ENCODE data around the gene SAE1. TPM values are rescaled to one million over a fixed set of nuclear protein-coding genes. Genes with fewer than 3 reads are reported as not detected.

Gene SAE1
- total and polyA plus RNA-seq, 2 experiments from 2014 or later: 115 to 236 TPM

DNA sequence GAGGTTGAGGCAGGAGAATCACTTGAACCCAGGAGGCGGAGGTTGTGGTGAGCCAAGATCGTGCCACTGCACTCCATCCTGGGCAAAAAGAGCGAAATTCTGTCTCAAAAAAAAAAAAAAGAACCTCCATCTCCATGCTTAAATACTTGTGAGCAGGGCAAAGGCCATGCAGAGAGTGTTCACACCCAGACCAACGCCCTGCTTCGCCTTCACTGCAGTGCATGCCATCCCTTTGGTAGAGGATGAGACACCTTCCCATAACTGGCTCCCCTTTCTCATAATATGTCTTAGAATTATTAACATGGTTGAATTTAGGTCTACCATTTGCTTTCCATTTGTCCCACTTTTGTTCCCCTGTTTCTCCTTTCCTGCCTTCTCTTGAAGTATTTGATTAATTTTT lies 84.9 kb downstream of the SAE1 start (continued):
- TF ChIP-seq, protein P1, sequence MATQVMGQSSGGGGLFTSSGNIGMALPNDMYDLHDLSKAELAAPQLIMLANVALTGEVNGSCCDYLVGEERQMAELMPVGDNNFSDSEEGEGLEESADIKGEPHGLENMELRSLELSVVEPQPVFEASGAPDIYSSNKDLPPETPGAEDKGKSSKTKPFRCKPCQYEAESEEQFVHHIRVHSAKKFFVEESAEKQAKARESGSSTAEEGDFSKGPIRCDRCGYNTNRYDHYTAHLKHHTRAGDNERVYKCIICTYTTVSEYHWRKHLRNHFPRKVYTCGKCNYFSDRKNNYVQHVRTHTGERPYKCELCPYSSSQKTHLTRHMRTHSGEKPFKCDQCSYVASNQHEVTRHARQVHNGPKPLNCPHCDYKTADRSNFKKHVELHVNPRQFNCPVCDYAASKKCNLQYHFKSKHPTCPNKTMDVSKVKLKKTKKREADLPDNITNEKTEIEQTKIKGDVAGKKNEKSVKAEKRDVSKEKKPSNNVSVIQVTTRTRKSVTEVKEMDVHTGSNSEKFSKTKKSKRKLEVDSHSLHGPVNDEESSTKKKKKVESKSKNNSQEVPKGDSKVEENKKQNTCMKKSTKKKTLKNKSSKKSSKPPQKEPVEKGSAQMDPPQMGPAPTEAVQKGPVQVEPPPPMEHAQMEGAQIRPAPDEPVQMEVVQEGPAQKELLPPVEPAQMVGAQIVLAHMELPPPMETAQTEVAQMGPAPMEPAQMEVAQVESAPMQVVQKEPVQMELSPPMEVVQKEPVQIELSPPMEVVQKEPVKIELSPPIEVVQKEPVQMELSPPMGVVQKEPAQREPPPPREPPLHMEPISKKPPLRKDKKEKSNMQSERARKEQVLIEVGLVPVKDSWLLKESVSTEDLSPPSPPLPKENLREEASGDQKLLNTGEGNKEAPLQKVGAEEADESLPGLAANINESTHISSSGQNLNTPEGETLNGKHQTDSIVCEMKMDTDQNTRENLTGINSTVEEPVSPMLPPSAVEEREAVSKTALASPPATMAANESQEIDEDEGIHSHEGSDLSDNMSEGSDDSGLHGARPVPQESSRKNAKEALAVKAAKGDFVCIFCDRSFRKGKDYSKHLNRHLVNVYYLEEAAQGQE (IDR thresholded peaks at IDR 0.05; ENCODE audit: unreplicated experiment): no peak
- TF ChIP-seq NANOG (IDR thresholded peaks at IDR 0.05; ENCODE audit: borderline replicate concordance) (no peak), STAT1 (IDR thresholded peaks at IDR 0.05; ENCODE audit: unreplicated experiment) (no peak), JUNB (IDR thresholded peaks at IDR 0.05; ENCODE audit: unreplicated experiment) (no peak), EZH2 (IDR thresholded peaks at IDR 0.05; ENCODE audit: low read depth, unreplicated experiment) (no peak), ZNF114 (CRISPR knock-in tag; IDR thresholded peaks at IDR 0.05) (no peak)

DNA sequence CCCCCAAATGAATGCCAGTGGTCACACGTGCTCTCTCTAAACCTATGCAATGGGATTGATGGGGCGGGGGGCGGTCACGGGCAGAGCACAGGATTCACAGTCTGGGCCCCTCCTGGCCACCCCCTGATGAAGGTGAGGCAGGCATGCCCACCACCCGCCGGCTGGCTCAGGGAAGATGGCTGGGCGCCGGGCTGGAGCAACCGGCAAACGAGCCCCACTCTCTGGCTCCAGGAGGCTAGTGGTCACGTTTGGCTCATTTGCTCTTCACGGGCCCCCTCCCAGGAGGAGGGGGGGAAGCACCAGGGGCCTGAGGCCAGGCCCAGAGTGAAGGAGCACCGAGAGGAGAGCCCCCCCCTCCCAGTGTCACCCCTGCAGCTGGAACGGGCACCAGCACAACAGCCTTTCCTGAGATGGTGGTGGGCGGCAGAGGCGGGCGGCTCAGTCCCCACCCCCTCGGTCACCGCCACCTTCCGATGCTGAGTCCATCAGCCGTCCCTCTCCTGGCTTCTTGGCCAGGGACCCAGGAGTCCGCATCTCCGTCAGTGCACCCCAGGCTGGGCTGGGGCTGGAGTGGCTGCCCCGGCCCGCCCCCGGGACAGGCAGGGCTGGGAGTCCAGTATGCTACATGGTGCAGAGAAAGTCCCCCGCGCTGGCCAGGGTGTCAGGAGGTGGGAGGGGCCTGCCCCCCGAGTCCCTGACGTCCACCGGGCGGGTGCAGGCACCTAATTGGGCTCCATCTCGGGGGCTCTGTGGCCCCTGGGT lies 90.6 kb downstream of the SAE1 start:
- H3K9me3 Mint-ChIP-seq: peaks cover 2% of the 10 kb centered on the region; the same call in 1 of the 3 replicates
- peaks cover 12% of the 10 kb centered on the region for H3F3A ChIP-seq (replicated peaks; ENCODE audit: low read depth)
- no peak overlapping the region for H2AFZ ChIP-seq
- H3K79me2 ChIP-seq (replicated peaks; ENCODE audit: insufficient read depth): peaks cover 17% of the 10 kb centered on the region
- H3K4me3 ChIP-seq: no peak overlapping the region
- no peak overlapping the region for H3K27ac Mint-ChIP-seq
- peaks cover 39% of the 10 kb centered on the region for H3K36me3 Mint-ChIP-seq (ENCODE audit: low read depth)
- DNase-seq (ENCODE audit: low spot score): no peak
- no peaks in the 10 kb centered on the region; the same call in 1 of the 2 replicates for H3K36me3 ChIP-seq (ENCODE audit: insufficient read depth)
- no peaks in the 10 kb centered on the region for H4K20me1 ChIP-seq (replicated peaks; ENCODE audit: insufficient read depth)
- ATAC-seq: no peak
- H3K27ac ChIP-seq (ENCODE audit: low read depth): no peak overlapping the region; the same call in 1 of the 2 replicates
- H3K4me2 ChIP-seq: no peak overlapping the region
- peaks cover 12% of the 10 kb centered on the region for H3K4me1 ChIP-seq (ENCODE audit: insufficient read depth)
- peaks cover 12% of the 10 kb centered on the region for H3K27me3 Mint-ChIP-seq (ENCODE audit: insufficient read depth, low read depth, poor library complexity)
- H3K9me2 ChIP-seq (ENCODE audit: insufficient read depth): no peaks in the 10 kb centered on the region
- TF ChIP-seq, protein P2, sequence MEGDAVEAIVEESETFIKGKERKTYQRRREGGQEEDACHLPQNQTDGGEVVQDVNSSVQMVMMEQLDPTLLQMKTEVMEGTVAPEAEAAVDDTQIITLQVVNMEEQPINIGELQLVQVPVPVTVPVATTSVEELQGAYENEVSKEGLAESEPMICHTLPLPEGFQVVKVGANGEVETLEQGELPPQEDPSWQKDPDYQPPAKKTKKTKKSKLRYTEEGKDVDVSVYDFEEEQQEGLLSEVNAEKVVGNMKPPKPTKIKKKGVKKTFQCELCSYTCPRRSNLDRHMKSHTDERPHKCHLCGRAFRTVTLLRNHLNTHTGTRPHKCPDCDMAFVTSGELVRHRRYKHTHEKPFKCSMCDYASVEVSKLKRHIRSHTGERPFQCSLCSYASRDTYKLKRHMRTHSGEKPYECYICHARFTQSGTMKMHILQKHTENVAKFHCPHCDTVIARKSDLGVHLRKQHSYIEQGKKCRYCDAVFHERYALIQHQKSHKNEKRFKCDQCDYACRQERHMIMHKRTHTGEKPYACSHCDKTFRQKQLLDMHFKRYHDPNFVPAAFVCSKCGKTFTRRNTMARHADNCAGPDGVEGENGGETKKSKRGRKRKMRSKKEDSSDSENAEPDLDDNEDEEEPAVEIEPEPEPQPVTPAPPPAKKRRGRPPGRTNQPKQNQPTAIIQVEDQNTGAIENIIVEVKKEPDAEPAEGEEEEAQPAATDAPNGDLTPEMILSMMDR (conservative IDR thresholded peaks at IDR 0.05; ENCODE audit: low read depth in 2 of 2): no peak
- TF ChIP-seq JUNB (IDR thresholded peaks at IDR 0.05; ENCODE audit: unreplicated experiment) (no peak), CREB1 (CRISPR knock-in tag; IDR thresholded peaks at IDR 0.05; ENCODE audit: low read depth) (no peak), NANOG (IDR thresholded peaks at IDR 0.05; ENCODE audit: borderline replicate concordance) (no peak), EZH2phosphoT487 (IDR thresholded peaks at IDR 0.05; ENCODE audit: unreplicated experiment) (no peak), ZNF114 (CRISPR knock-in tag; IDR thresholded peaks at IDR 0.05) (no peak), POLR2AphosphoS5 (IDR thresholded peaks at IDR 0.05; ENCODE audit: low read depth) (no peak)
- TF ChIP-seq, protein P3, sequence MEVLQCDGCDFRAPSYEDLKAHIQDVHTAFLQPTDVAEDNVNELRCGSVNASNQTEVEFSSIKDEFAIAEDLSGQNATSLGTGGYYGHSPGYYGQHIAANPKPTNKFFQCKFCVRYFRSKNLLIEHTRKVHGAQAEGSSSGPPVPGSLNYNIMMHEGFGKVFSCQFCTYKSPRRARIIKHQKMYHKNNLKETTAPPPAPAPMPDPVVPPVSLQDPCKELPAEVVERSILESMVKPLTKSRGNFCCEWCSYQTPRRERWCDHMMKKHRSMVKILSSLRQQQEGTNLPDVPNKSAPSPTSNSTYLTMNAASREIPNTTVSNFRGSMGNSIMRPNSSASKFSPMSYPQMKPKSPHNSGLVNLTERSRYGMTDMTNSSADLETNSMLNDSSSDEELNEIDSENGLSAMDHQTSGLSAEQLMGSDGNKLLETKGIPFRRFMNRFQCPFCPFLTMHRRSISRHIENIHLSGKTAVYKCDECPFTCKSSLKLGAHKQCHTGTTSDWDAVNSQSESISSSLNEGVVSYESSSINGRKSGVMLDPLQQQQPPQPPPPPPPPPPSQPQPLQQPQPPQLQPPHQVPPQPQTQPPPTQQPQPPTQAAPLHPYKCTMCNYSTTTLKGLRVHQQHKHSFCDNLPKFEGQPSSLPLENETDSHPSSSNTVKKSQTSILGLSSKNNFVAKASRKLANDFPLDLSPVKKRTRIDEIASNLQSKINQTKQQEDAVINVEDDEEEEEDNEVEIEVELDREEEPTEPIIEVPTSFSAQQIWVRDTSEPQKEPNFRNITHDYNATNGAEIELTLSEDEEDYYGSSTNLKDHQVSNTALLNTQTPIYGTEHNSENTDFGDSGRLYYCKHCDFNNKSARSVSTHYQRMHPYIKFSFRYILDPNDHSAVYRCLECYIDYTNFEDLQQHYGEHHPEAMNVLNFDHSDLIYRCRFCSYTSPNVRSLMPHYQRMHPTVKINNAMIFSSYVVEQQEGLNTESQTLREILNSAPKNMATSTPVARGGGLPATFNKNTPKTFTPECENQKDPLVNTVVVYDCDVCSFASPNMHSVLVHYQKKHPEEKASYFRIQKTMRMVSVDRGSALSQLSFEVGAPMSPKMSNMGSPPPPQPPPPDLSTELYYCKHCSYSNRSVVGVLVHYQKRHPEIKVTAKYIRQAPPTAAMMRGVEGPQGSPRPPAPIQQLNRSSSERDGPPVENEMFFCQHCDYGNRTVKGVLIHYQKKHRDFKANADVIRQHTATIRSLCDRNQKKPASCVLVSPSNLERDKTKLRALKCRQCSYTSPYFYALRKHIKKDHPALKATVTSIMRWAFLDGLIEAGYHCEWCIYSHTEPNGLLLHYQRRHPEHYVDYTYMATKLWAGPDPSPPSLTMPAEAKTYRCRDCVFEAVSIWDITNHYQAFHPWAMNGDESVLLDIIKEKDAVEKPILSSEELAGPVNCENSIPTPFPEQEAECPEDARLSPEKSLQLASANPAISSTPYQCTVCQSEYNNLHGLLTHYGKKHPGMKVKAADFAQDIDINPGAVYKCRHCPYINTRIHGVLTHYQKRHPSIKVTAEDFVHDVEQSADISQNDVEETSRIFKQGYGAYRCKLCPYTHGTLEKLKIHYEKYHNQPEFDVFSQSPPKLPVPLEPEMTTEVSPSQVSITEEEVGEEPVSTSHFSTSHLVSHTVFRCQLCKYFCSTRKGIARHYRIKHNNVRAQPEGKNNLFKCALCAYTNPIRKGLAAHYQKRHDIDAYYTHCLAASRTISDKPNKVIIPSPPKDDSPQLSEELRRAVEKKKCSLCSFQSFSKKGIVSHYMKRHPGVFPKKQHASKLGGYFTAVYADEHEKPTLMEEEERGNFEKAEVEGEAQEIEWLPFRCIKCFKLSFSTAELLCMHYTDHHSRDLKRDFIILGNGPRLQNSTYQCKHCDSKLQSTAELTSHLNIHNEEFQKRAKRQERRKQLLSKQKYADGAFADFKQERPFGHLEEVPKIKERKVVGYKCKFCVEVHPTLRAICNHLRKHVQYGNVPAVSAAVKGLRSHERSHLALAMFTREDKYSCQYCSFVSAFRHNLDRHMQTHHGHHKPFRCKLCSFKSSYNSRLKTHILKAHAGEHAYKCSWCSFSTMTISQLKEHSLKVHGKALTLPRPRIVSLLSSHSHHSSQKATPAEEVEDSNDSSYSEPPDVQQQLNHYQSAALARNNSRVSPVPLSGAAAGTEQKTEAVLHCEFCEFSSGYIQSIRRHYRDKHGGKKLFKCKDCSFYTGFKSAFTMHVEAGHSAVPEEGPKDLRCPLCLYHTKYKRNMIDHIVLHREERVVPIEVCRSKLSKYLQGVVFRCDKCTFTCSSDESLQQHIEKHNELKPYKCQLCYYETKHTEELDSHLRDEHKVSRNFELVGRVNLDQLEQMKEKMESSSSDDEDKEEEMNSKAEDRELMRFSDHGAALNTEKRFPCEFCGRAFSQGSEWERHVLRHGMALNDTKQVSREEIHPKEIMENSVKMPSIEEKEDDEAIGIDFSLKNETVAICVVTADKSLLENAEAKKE (CRISPR knock-in tag; IDR thresholded peaks at IDR 0.05): no peak
- TF ChIP-seq, protein P4, sequence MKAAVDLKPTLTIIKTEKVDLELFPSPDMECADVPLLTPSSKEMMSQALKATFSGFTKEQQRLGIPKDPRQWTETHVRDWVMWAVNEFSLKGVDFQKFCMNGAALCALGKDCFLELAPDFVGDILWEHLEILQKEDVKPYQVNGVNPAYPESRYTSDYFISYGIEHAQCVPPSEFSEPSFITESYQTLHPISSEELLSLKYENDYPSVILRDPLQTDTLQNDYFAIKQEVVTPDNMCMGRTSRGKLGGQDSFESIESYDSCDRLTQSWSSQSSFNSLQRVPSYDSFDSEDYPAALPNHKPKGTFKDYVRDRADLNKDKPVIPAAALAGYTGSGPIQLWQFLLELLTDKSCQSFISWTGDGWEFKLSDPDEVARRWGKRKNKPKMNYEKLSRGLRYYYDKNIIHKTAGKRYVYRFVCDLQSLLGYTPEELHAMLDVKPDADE (IDR thresholded peaks at IDR 0.05): no peak
- peaks cover 12% of the 10 kb centered on the region for H3K4me1 Mint-ChIP-seq
- H3K27me3 ChIP-seq (ENCODE audit: insufficient read depth): no peaks in the 10 kb centered on the region
- H3K4me3 Mint-ChIP-seq: no peak overlapping the region

All from GM23338 (cell line).